HG03159 (cell line): ENCODE measurements around the gene IBSP.

Experiments used
- ATAC-seq: cut with Tn5 transposase; IDR thresholded peaks from one replicate; pipeline ENCODE4 v1.9.1; 2021; ENCODE audit warnings: mild to moderate bottlenecking, moderate library complexity; ENCODE audit not compliant: unreplicated experiment

Gene IBSP

GRCh38 chr4:87799301-87800113 lies at the start of gene IBSP:
TSS of gene IBSP (plus strand) at chr4:87799554. CDS start at chr4:87802362, 2,808 bp downstream.
- ATAC-seq, result no peak

- ATAC-seq, result no peak
Observed at GRCh38 chr4:87749883-87750282, 49.5 kb upstream of the IBSP start.

- ATAC-seq, result no peak
Observed at GRCh38 chr4:87758270-87758669, 41.1 kb upstream of the IBSP start.

- ATAC-seq, result no peak
Observed at GRCh38 chr4:87762311-87762710, 37.0 kb upstream of the IBSP start.

DNA sequence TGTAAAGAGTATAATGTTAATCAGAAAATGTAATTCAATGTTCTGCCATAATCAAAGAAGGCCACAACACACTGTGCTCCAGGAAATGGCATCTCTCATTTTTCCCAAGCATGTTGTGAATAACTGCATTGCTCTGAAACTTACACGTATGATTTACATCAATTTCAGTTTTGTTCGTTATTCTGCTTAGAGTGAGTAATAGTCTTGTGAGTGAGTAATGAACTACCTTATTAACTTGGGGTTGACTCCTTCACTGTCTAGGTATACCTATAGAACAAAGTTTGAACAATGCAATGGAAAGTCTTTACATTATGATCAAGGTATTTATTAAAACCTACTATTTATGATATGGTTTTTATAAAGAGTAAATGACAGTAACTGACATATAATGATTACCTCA lies 17.8 kb upstream of the IBSP start:
- no peak for ATAC-seq

- ATAC-seq, result no peak
Observed at GRCh38 chr4:87783781-87784180, 15.6 kb upstream of the IBSP start.

GRCh38 chr4:87785731-87786509 lies 13.4 kb upstream of the IBSP start:
- ATAC-seq, result no peak

GRCh38 chr4:87802858-87803257 lies 3.5 kb downstream of the IBSP start:
- no peak for ATAC-seq

DNA sequence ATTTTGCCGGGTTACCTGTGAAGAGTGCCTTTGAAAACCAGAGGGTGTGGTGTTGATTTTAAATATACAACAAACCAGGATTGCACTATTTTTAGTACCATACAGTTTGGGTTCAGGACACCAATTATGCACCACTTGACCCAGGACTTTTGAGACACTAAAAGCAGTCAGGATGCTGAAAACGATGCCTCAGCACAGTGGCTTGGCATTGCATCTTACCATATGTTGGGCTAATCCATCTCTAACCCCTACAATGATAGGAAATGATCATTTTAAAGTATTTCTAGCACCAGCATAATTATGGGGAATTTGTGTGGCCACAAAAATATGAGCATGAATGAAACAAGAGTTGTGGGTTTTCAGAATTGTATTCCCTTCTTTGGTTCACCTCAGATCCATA lies 4.1 kb downstream of the IBSP start:
- ATAC-seq, result no peak

DNA sequence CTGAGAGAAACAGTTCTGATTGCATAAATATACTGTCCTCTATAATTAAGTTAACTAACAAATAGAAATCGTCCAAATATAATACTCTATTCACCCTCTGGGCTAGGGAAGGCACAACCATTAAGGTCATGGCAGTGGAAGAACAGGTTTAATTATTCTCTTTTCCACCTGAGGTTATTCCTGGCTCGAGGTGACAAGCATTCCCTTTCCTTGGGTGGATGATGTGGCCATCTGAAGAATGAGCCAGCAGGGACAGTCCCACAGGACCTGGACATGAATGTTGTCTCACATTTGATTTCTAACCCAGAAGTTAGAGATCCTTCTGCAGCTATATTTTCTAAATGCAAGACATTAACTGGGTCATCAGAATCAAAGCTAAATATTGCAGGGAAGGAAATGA lies 5.5 kb downstream of the IBSP start:
- no peak for ATAC-seq

DNA sequence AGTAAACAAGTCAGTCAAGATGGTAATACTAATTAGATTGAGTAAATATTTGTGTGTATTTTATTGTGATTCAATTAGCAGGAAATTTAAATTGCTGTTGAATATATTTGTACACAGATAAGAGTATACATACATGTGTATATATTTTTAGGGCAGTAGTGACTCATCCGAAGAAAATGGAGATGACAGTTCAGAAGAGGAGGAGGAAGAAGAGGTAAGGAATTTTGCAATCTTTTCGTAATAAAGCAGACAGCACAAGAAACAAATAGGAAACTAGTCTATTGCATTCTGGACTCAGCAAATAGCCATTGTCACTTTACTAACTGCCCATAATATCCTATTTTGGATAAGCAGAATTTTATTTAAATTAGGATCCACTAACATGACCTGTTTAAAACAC lies 6.6 kb downstream of the IBSP start:
- ATAC-seq, result no peak

DNA sequence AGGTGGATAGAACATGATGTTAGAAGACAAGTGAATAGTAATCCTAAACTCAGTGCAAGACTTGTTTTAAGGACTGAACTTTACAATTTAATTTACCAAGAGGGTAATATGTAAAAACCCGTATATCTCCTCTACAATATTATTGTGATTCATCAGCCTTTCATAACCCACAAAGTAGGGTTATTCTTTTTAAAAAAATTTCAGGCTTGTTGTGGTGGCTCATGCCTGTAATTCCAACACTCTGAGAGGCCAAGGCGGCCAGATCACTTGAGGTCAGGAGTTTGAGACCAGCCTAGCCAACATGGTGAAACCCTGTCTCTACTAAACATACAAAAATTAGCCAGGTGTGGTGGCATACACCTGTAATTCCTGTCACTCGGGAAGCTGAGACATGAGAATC lies 7.2 kb downstream of the IBSP start:
- ATAC-seq, result no peak

DNA sequence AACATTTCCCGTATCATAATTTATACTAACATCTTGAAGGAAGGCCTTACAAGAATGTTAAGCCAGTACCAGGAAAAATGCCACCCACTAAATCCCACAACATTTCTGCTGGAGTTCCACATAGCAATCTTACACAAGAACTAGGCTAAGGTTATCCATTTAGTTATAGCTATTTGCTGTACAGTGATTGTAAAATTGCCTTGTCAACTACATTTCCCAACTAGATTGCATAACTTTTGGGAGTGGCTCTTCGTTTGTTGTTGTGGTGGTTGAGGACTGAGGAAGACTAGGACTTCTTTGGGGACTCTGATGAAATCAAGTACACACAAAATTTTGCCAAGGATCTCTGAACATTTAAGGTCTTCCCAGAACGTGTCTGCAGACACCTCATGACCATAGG lies 8.0 kb downstream of the IBSP start:
- ATAC-seq, result no peak

- ATAC-seq, result no peak
Observed at GRCh38 chr4:87811977-87812376, 12.6 kb downstream of the IBSP start.

GRCh38 chr4:87819281-87819919 lies 20.0 kb downstream of the IBSP start:
- ATAC-seq, result no peak

- ATAC-seq, result no peak
Observed at GRCh38 chr4:87823200-87823599, 23.8 kb downstream of the IBSP start.

DNA sequence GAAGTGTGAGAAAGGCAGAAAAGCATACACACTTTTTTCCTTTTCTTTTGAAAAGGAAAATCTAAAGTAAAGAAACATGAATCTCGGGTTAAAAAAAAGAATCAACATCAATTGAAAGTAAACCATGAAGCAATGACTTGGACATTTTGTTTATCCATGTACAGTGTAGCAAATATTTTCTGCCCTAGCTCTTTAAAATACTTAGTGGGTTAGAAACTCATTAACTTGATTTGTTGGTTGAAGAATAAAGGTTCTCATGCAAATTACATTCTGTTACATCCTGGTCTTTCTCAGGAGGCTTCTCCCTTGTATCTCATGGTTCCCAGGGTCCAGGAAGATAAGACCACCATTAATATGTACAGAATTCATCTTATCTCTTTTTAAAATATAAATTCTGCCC lies 24.4 kb downstream of the IBSP start:
- ATAC-seq, result no peak

DNA sequence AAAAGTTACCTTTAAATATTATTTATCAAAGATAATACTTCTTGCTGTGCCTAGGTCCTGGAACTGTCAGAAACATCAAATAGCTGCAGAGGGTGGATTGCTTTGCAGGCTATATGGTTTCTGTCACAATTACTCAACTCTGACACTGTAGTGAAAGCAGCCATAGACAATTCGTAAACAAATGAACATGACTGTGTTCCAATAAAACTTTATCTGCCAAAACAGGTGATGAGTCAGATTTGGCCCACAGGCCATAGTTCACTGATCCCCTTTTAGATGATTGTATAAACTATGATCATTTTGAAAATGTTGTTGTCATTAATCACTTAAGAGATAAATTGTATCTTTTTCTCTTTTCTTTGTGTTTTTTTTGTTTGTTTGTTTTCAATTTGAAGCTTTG lies 25.0 kb downstream of the IBSP start:
- ATAC-seq, result no peak

DNA sequence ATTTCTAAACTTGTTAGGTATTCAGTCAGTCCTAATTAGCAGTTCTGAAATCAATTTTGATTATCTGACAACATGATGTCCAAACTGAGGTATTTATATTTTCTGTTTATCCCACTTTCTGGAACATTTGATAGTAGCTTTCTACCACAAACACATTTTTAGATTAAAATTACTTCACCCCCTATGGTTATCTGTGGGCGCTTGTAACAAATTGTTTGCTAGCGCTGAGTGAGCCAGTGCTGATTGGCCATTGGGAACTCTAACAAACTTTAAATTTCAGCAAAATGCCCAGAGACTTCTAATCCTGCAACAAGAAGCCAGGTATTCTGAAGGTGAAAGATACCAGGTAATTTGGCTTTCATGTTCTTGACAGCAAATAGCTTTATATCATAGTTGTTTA lies 33.3 kb downstream of the IBSP start, which contains the start of gene MEPE:
TSS of gene MEPE (plus strand) at position 301 of the 400 bp plus-strand sequence. CDS start 1,746 bp downstream, outside the sequence.
- ATAC-seq, result no peak

GRCh38 chr4:87834401-87834800 lies 35.0 kb downstream of the IBSP start:
- ATAC-seq, result no peak

GRCh38 chr4:87835197-87835596 lies 35.8 kb downstream of the IBSP start:
- ATAC-seq, result no peak

GRCh38 chr4:87835743-87836142 lies 36.4 kb downstream of the IBSP start:
- no peak for ATAC-seq
